HG03521 (cell line): ENCODE data around the gene RPS21.

Experiments used
- ATAC-seq: cut with Tn5 transposase; IDR thresholded peaks from one replicate; pipeline ENCODE4 v1.9.1; 2021; ENCODE audit warnings: mild to moderate bottlenecking, moderate library complexity; ENCODE audit not compliant: unreplicated experiment

The RPS21 gene

GRCh38 chr20:62386383-62387218 is at the start of gene RPS21:
TSS of gene RPS21 (plus strand) at chr20:62387103. CDS start at chr20:62387339, 236 bp downstream.
- ATAC-seq, result peak; percentile 86

GRCh38 chr20:62337558-62338293 is 49.2 kb upstream of the RPS21 start:
- no peak for ATAC-seq

- no peak for ATAC-seq
Measured at GRCh38 chr20:62338294-62338620, 48.6 kb upstream of the RPS21 start.

- ATAC-seq, result peak; percentile 50
Measured at GRCh38 chr20:62339647-62340062, 47.2 kb upstream of the RPS21 start.

GRCh38 chr20:62342910-62343309 is 44.0 kb upstream of the RPS21 start:
- no peak for ATAC-seq

- no peak for ATAC-seq
Measured at GRCh38 chr20:62344092-62344491, 42.8 kb upstream of the RPS21 start.

GRCh38 chr20:62344782-62345181 is 42.1 kb upstream of the RPS21 start:
- no peak for ATAC-seq

GRCh38 chr20:62345681-62346370 is 41.1 kb upstream of the RPS21 start:
- ATAC-seq, result no peak

GRCh38 chr20:62346398-62347150 is 40.3 kb upstream of the RPS21 start:
- no peak for ATAC-seq

- ATAC-seq, result no peak
Measured at GRCh38 chr20:62347151-62347404, 39.8 kb upstream of the RPS21 start.

- ATAC-seq, result no peak
Measured at GRCh38 chr20:62347445-62347844, 39.5 kb upstream of the RPS21 start.

- ATAC-seq, result no peak
Measured at GRCh38 chr20:62348604-62349003, 38.3 kb upstream of the RPS21 start.

- no peak for ATAC-seq
Measured at GRCh38 chr20:62349556-62350097, 37.3 kb upstream of the RPS21 start.

GRCh38 chr20:62350098-62350628 is 36.7 kb upstream of the RPS21 start:
- no peak for ATAC-seq

GRCh38 chr20:62350629-62351422 is 36.1 kb upstream of the RPS21 start:
- no peak for ATAC-seq

- ATAC-seq, result no peak
Measured at GRCh38 chr20:62351469-62352401, 35.2 kb upstream of the RPS21 start.

- no peak for ATAC-seq
Measured at GRCh38 chr20:62352402-62353288, 34.3 kb upstream of the RPS21 start.
